CD4-positive, alpha-beta T cell treated with Interleukin-6 at 100 ng/mL for 8 hours (primary cell): ENCODE data around the gene GPATCH11.

Experiments used
- DNase-seq: peaks from one replicate; pipeline ENCODE4 v3.0.0-alpha.2; 2020; ENCODE audit warnings: mixed read lengths, low spot score

GPATCH11 gene

GRCh38 chr2:37109523-37109922 lies 25.2 kb downstream of the GPATCH11 start:
- no peak for DNase-seq

- DNase-seq: no peak
Observed at GRCh38 chr2:37110306-37111212, 26.2 kb downstream of the GPATCH11 start.

GRCh38 chr2:37111958-37112357 lies 27.6 kb downstream of the GPATCH11 start:
- no peak for DNase-seq

GRCh38 chr2:37117566-37117965 lies 33.2 kb downstream of the GPATCH11 start:
- no peak for DNase-seq

GRCh38 chr2:37119157-37119556 lies 34.8 kb downstream of the GPATCH11 start:
- DNase-seq: no peak

- DNase-seq: no peak
Observed at GRCh38 chr2:37125416-37125815, 41.1 kb downstream of the GPATCH11 start.

GRCh38 chr2:37132914-37133313 lies 48.6 kb downstream of the GPATCH11 start:
- DNase-seq: no peak

- DNase-seq: no peak
Observed at GRCh38 chr2:37142546-37142945, 58.2 kb downstream of the GPATCH11 start.

GRCh38 chr2:37143974-37144373 lies 59.7 kb downstream of the GPATCH11 start:
- DNase-seq: no peak

GRCh38 chr2:37146062-37146461 lies 61.7 kb downstream of the GPATCH11 start:
- DNase-seq: no peak

- no peak for DNase-seq
Observed at GRCh38 chr2:37148325-37148724, 64.0 kb downstream of the GPATCH11 start.
